H1 (cell line): Measurements from ENCODE around the gene KIAA1614. TPM values are rescaled to one million over a fixed set of nuclear protein-coding genes. Genes with fewer than 3 reads are reported as not detected.
A peak's percentile ranks its signal among the peaks of the same experiment; 100 is the strongest.

ENCODE experiments used
- CREB1 ChIP-seq: IDR thresholded peaks from 2 replicates; pipeline ENCODE4 v1.6.1; 2012; ENCODE audit warnings: inconsistent platforms
- KDM4A ChIP-seq: IDR thresholded peaks from one replicate; pipeline ENCODE4 v1.7.1; 2012; ENCODE audit warnings: low read depth, mild to moderate bottlenecking, moderate library complexity, low read length, inconsistent platforms; ENCODE audit not compliant: severe bottlenecking
- NANOG ChIP-seq: IDR thresholded peaks from 2 replicates; pipeline ENCODE4 v1.6.1; 2011; ENCODE audit warnings: low read length, low read depth, mild to moderate bottlenecking, inconsistent platforms; ENCODE audit not compliant: insufficient read depth, poor library complexity, severe bottlenecking
- RAD21 ChIP-seq, 2 experiments: IDR thresholded peaks in 1 of 2; conservative IDR thresholded peaks in 1 of 2; 2 replicates each; pipeline ENCODE4 v1.6.1; 2011; ENCODE audit warnings: low read depth in 2 of 2, low read length in 2 of 2, improper control_type of control experiment in 1 of 2, inconsistent platforms in 1 of 2, mild to moderate bottlenecking in 1 of 2, moderate library complexity in 1 of 2
- polyA plus RNA-seq, 7 experiments: library from polyadenylated mRNA; depleted of rRNA in 3 of 7; stranded (reverse) in 5 of 7; unstranded in 2 of 7; fragments of >200 nt in 5 of 7; fragments of 200-250 nt in 2 of 7; gene quantifications; 1 replicate in 5 of 7; 2 replicates in 1 of 7; 4 replicates in 1 of 7; pipeline versions ENCODE4 v1.2.1 to v1.2.3, GENCODE V29; 2011 to 2013; ENCODE audit warnings: missing spikeins in 2 of 7, mixed read lengths in 2 of 7
- total RNA-seq: library from RNA; stranded (reverse); fragmentation: NEBNext Ultra II Directional; extraction: Animal tissue kit (Norgen Biotek cat#: 25700); gene quantifications from 2 replicates; pipeline ENCODE4 v1.2.1, GENCODE V29; 2021
- TF ChIP-seq, protein P1 (sequence below): fragments of 300-600 bp; sonication (generic); IDR thresholded peaks from 2 replicates; pipeline ENCODE4 v1.7.1; 2012; ENCODE audit warnings: low read length, moderate library complexity, mild to moderate bottlenecking, inconsistent platforms; ENCODE audit not compliant: insufficient replicate concordance
- TF ChIP-seq, protein P2 (sequence below), 3 experiments: IDR thresholded peaks; 1 replicate in 2 of 3; 2 replicates in 1 of 3; pipeline versions ENCODE4 v1.5.1 to v1.6.1; 2011; ENCODE audit warnings: low read length in 3 of 3, mild to moderate bottlenecking in 3 of 3, inconsistent platforms in 2 of 3, low read depth in 1 of 3, moderate library complexity in 1 of 3; ENCODE audit not compliant: insufficient read depth in 1 of 3; ENCODE audit errors: control extremely low read depth in 1 of 3

KIAA1614 gene
- total and polyA plus RNA-seq, 2 of the 8 experiments (the other 6 are each of a cell fraction or from before 2014, with no cell fraction given): 1.3 to 3.1 TPM

DNA sequence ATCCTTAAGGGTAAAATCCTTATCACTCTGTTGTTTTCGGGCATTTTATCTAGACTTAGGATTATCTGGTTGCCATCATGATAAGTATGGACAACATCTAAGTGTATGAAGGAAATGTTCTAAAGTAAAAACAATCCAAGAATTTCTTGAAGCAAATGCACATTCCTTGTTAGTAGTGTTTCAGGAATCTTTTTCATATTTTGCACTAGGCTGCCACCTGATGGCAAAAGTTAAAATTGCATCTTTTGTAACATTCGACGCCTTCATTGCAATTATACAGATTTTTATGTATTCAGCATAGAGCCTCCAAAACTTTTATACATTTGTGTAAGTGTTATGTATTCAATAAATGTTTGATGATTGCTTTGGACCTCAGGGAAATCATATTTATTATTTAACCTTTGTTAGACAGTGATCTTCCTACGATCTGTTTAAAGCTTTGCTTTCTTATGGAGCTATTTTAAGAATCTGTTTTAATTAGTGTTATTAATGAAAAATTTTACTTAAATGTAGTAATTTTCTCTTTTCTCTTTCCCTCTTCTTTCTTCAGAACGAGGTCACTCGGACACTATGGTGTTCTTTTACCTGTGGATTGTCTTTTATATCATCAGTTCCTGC lies 49.4 kb upstream of the KIAA1614 start (continued):
- TF ChIP-seq, protein P1, sequence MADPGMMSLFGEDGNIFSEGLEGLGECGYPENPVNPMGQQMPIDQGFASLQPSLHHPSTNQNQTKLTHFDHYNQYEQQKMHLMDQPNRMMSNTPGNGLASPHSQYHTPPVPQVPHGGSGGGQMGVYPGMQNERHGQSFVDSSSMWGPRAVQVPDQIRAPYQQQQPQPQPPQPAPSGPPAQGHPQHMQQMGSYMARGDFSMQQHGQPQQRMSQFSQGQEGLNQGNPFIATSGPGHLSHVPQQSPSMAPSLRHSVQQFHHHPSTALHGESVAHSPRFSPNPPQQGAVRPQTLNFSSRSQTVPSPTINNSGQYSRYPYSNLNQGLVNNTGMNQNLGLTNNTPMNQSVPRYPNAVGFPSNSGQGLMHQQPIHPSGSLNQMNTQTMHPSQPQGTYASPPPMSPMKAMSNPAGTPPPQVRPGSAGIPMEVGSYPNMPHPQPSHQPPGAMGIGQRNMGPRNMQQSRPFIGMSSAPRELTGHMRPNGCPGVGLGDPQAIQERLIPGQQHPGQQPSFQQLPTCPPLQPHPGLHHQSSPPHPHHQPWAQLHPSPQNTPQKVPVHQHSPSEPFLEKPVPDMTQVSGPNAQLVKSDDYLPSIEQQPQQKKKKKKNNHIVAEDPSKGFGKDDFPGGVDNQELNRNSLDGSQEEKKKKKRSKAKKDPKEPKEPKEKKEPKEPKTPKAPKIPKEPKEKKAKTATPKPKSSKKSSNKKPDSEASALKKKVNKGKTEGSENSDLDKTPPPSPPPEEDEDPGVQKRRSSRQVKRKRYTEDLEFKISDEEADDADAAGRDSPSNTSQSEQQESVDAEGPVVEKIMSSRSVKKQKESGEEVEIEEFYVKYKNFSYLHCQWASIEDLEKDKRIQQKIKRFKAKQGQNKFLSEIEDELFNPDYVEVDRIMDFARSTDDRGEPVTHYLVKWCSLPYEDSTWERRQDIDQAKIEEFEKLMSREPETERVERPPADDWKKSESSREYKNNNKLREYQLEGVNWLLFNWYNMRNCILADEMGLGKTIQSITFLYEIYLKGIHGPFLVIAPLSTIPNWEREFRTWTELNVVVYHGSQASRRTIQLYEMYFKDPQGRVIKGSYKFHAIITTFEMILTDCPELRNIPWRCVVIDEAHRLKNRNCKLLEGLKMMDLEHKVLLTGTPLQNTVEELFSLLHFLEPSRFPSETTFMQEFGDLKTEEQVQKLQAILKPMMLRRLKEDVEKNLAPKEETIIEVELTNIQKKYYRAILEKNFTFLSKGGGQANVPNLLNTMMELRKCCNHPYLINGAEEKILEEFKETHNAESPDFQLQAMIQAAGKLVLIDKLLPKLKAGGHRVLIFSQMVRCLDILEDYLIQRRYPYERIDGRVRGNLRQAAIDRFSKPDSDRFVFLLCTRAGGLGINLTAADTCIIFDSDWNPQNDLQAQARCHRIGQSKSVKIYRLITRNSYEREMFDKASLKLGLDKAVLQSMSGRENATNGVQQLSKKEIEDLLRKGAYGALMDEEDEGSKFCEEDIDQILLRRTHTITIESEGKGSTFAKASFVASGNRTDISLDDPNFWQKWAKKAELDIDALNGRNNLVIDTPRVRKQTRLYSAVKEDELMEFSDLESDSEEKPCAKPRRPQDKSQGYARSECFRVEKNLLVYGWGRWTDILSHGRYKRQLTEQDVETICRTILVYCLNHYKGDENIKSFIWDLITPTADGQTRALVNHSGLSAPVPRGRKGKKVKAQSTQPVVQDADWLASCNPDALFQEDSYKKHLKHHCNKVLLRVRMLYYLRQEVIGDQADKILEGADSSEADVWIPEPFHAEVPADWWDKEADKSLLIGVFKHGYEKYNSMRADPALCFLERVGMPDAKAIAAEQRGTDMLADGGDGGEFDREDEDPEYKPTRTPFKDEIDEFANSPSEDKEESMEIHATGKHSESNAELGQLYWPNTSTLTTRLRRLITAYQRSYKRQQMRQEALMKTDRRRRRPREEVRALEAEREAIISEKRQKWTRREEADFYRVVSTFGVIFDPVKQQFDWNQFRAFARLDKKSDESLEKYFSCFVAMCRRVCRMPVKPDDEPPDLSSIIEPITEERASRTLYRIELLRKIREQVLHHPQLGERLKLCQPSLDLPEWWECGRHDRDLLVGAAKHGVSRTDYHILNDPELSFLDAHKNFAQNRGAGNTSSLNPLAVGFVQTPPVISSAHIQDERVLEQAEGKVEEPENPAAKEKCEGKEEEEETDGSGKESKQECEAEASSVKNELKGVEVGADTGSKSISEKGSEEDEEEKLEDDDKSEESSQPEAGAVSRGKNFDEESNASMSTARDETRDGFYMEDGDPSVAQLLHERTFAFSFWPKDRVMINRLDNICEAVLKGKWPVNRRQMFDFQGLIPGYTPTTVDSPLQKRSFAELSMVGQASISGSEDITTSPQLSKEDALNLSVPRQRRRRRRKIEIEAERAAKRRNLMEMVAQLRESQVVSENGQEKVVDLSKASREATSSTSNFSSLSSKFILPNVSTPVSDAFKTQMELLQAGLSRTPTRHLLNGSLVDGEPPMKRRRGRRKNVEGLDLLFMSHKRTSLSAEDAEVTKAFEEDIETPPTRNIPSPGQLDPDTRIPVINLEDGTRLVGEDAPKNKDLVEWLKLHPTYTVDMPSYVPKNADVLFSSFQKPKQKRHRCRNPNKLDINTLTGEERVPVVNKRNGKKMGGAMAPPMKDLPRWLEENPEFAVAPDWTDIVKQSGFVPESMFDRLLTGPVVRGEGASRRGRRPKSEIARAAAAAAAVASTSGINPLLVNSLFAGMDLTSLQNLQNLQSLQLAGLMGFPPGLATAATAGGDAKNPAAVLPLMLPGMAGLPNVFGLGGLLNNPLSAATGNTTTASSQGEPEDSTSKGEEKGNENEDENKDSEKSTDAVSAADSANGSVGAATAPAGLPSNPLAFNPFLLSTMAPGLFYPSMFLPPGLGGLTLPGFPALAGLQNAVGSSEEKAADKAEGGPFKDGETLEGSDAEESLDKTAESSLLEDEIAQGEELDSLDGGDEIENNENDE: no peak
- TF ChIP-seq RAD21 (IDR thresholded peaks at IDR 0.05 in 1 of 2, conservative IDR thresholded peaks at IDR 0.05 in 1 of 2; ENCODE audit: low read depth in 2 of 2, low read length in 2 of 2): peak; percentile 80 to 82
- TF ChIP-seq NANOG: no peak
- no peak for TF ChIP-seq KDM4A
- no peak for TF ChIP-seq CREB1
- TF ChIP-seq, protein P2, sequence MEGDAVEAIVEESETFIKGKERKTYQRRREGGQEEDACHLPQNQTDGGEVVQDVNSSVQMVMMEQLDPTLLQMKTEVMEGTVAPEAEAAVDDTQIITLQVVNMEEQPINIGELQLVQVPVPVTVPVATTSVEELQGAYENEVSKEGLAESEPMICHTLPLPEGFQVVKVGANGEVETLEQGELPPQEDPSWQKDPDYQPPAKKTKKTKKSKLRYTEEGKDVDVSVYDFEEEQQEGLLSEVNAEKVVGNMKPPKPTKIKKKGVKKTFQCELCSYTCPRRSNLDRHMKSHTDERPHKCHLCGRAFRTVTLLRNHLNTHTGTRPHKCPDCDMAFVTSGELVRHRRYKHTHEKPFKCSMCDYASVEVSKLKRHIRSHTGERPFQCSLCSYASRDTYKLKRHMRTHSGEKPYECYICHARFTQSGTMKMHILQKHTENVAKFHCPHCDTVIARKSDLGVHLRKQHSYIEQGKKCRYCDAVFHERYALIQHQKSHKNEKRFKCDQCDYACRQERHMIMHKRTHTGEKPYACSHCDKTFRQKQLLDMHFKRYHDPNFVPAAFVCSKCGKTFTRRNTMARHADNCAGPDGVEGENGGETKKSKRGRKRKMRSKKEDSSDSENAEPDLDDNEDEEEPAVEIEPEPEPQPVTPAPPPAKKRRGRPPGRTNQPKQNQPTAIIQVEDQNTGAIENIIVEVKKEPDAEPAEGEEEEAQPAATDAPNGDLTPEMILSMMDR (IDR thresholded peaks at IDR 0.05; ENCODE audit: control extremely low read depth in 1 of 3, insufficient read depth in 1 of 3, low read depth in 1 of 3, low read length in 3 of 3): peak in 2 of 3 experiments; percentile 43 to 53; a peak in 2 of 4 replicates
